ENCODE measurements around the gene CD300LD. TPM values are rescaled to one million over a fixed set of nuclear protein-coding genes. Genes with fewer than 3 reads are reported as not detected.
"Not testable (repeated sequence)": the region's sequence is repeated elsewhere in the genome, so short reads cannot be mapped to it uniquely, and the experiment has no call there.

The CD300LD gene
- total RNA-seq, 1 experiment from 2014 or later: not detected

DNA sequence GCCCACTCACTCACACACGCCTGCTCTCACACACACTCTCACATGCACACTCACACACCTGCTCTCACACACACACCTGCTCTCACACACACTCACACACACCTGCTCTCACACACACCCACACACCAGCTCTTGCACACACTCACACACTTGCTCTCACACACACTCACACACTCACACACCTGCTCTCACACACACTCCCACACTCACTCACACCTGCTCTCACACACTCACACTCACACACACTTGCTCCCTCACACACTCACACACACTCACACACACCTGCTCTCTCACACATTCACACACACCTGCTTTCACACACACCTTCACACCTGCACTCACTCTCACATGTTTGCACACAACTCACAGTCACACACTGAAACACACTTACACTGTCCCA, 28.7 kb downstream of the CD300LD start:
- Histone ChIP-seq H3K9me3 (ENCODE audit: insufficient read depth, low read depth) (no peaks in the 10 kb centered on the region), H3K27ac (no peak overlapping the region), H3K4me1 (replicated peaks; ENCODE audit: insufficient read depth) (no peaks in the 10 kb centered on the region), H3F3A (ENCODE audit: insufficient read depth, low read depth) (no peaks in the 10 kb centered on the region), H2AFZ (no peak overlapping the region), H3K4me2 (no peak overlapping the region), H3K79me2 (ENCODE audit: low read depth) (no peaks in the 10 kb centered on the region), H4K20me1 (ENCODE audit: insufficient read depth) (no peaks in the 10 kb centered on the region), H3K4me3 (no peak overlapping the region), H3K9me2 (ENCODE audit: insufficient read depth) (no peaks in the 10 kb centered on the region), H3K36me3 (ENCODE audit: low read depth) (no peaks in the 10 kb centered on the region), H3K27me3 (ENCODE audit: insufficient read depth, low read depth) (peaks cover 96% of the 10 kb centered on the region)
- TF ChIP-seq, protein P1, sequence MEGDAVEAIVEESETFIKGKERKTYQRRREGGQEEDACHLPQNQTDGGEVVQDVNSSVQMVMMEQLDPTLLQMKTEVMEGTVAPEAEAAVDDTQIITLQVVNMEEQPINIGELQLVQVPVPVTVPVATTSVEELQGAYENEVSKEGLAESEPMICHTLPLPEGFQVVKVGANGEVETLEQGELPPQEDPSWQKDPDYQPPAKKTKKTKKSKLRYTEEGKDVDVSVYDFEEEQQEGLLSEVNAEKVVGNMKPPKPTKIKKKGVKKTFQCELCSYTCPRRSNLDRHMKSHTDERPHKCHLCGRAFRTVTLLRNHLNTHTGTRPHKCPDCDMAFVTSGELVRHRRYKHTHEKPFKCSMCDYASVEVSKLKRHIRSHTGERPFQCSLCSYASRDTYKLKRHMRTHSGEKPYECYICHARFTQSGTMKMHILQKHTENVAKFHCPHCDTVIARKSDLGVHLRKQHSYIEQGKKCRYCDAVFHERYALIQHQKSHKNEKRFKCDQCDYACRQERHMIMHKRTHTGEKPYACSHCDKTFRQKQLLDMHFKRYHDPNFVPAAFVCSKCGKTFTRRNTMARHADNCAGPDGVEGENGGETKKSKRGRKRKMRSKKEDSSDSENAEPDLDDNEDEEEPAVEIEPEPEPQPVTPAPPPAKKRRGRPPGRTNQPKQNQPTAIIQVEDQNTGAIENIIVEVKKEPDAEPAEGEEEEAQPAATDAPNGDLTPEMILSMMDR (conservative IDR thresholded peaks at IDR 0.05): no peak
- no peak for TF ChIP-seq EZH2 (IDR thresholded peaks at IDR 0.05; ENCODE audit: low read depth)
- intact Hi-C loops (cut with micrococcal nuclease; ENCODE audit: unreplicated experiment): no loop called here
- no peak for DNase-seq
- CTCF ChIA-PET: no interaction called here
- no TSS peak for BruUV-seq (replicated peaks)
- POLR2A ChIA-PET (ENCODE audit: unreplicated experiment): no interaction called here

DNA sequence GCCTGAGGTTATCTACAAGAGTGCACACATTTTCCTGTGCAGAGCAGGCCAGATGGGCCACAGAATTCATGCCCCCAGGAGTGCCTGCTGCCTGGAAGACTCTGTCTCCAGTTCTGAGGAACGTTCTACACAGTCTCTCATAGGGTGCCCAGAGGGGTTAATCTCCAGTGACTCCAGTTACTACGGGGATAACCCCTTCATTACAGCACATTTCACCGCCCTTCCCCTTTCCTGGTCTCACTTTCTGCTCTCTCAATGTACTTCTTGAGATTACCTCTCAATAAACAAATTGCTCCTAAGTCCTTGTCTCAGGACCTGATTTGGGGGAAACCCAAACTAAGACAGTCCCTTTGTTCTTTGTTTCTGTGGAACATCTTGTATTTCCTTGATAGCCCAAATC, 30.5 kb downstream of the CD300LD start:
- Histone ChIP-seq H3K27ac (no peak overlapping the region), H3K4me1 (replicated peaks; ENCODE audit: insufficient read depth) (no peaks in the 10 kb centered on the region), H3K27me3 (ENCODE audit: insufficient read depth, low read depth) (peaks cover 97% of the 10 kb centered on the region), H3F3A (ENCODE audit: insufficient read depth, low read depth) (no peaks in the 10 kb centered on the region), H4K20me1 (ENCODE audit: insufficient read depth) (no peaks in the 10 kb centered on the region), H3K4me3 (no peak overlapping the region), H3K9me3 (ENCODE audit: insufficient read depth, low read depth) (no peaks in the 10 kb centered on the region), H3K4me2 (no peak overlapping the region), H2AFZ (no peak overlapping the region), H3K79me2 (ENCODE audit: low read depth) (no peaks in the 10 kb centered on the region), H3K36me3 (ENCODE audit: low read depth) (no peaks in the 10 kb centered on the region), H3K9me2 (ENCODE audit: insufficient read depth) (no peaks in the 10 kb centered on the region)
- intact Hi-C loops (cut with micrococcal nuclease; ENCODE audit: unreplicated experiment): no loop called here
- no peak for DNase-seq
- ChIA-PET POLR2A (ENCODE audit: unreplicated experiment) (no interaction called here), CTCF (no interaction called here)
- no peak for TF ChIP-seq EZH2 (IDR thresholded peaks at IDR 0.05; ENCODE audit: low read depth)
- TF ChIP-seq, protein P1 (conservative IDR thresholded peaks at IDR 0.05): no peak
- no TSS peak for BruUV-seq (replicated peaks)

DNA sequence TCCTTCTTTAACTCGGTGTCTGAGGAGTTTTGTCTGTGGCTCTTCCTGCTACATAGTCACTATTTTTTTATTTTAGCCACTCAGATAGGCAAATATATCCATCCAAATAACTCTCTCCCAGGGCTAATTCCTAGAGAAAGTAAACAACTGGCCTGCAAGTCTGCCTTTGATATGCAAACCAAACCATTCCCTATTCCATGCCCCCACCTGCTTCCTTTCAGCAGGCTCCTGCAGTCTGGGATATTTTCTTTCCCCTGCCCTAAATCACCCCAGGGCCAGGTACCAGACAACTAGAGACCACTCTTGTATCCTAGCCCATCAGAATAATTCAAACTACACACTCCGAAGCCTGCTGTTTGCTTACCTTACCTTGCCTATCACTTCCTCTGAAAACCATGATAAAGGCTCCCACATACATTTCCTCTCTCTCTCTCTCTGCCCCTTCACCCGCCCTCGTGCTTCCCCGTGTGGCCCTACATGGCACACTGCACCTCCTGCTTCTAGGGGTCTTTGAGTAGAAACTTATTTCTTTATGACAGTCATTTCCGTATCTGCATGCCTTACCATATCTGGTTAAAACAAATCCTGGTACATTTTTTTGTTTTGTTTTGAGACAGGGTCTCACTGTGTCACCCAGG, 33.1 kb downstream of the CD300LD start:
- CTCF ChIA-PET: no interaction called here
- TF ChIP-seq EZH2 (IDR thresholded peaks at IDR 0.05; ENCODE audit: low read depth): no peak
- TF ChIP-seq, protein P1 (conservative IDR thresholded peaks at IDR 0.05): no peak
- no peak overlapping the region for H3K27ac ChIP-seq
- intact Hi-C loops (cut with micrococcal nuclease; ENCODE audit: unreplicated experiment): no loop called here
- POLR2A ChIA-PET (ENCODE audit: unreplicated experiment): no interaction called here
- no peaks in the 10 kb centered on the region for H3K36me3 ChIP-seq (ENCODE audit: low read depth)
- no peaks in the 10 kb centered on the region for H4K20me1 ChIP-seq (ENCODE audit: insufficient read depth)
- peaks cover 99% of the 10 kb centered on the region for H3K27me3 ChIP-seq (ENCODE audit: insufficient read depth, low read depth)
- no peaks in the 10 kb centered on the region for H3F3A ChIP-seq (ENCODE audit: insufficient read depth, low read depth)
- H2AFZ ChIP-seq: no peak overlapping the region
- H3K79me2 ChIP-seq (ENCODE audit: low read depth): no peaks in the 10 kb centered on the region
- H3K9me3 ChIP-seq (ENCODE audit: insufficient read depth, low read depth): no peaks in the 10 kb centered on the region
- H3K4me1 ChIP-seq (replicated peaks; ENCODE audit: insufficient read depth): no peaks in the 10 kb centered on the region
- BruUV-seq (replicated peaks): no TSS peak
- no peaks in the 10 kb centered on the region for H3K9me2 ChIP-seq (ENCODE audit: insufficient read depth)
- no peak for DNase-seq
- H3K4me3 ChIP-seq: no peak overlapping the region
- no peak overlapping the region for H3K4me2 ChIP-seq

DNA sequence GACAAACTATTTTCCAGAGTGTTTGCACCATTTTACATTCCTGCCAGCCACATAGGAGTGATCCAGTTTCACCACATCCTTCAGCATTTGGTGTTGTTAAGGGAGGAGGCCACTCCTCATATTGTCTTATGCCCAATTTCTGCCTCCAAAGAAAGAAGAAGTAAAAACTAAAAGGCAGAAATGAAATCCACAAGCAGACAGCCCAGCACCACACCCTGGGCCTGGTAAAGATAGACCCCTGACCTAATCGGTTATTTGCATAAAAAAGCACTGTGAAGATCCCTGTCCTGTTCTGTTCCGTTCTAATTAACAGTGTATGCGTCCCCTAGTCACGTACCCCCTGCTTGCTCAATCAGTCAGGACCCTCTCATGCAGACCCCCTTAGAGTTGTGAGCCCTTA, 33.7 kb downstream of the CD300LD start:
- H3K79me2 ChIP-seq (ENCODE audit: low read depth); H3K27ac ChIP-seq; H3K4me1 ChIP-seq (replicated peaks; ENCODE audit: insufficient read depth); DNase-seq; BruUV-seq (replicated peaks); H3K4me2 ChIP-seq; CTCF ChIA-PET; intact Hi-C loops (cut with micrococcal nuclease; ENCODE audit: unreplicated experiment); H3F3A ChIP-seq (ENCODE audit: insufficient read depth, low read depth); H3K36me3 ChIP-seq (ENCODE audit: low read depth); H3K4me3 ChIP-seq; H3K9me2 ChIP-seq (ENCODE audit: insufficient read depth); POLR2A ChIA-PET (ENCODE audit: unreplicated experiment); H4K20me1 ChIP-seq (ENCODE audit: insufficient read depth); H2AFZ ChIP-seq; H3K9me3 ChIP-seq (ENCODE audit: insufficient read depth, low read depth): not testable (repeated sequence)
- H3K27me3 ChIP-seq (ENCODE audit: insufficient read depth, low read depth): peaks cover 99% of the 10 kb centered on the region
